GM18520 (cell line): Measurements from ENCODE around the gene TFF1.

Experiments
- ATAC-seq: cut with Tn5 transposase; IDR thresholded peaks from one replicate; pipeline ENCODE4 v1.9.1; 2021; ENCODE audit not compliant: unreplicated experiment

The TFF1 gene

DNA sequence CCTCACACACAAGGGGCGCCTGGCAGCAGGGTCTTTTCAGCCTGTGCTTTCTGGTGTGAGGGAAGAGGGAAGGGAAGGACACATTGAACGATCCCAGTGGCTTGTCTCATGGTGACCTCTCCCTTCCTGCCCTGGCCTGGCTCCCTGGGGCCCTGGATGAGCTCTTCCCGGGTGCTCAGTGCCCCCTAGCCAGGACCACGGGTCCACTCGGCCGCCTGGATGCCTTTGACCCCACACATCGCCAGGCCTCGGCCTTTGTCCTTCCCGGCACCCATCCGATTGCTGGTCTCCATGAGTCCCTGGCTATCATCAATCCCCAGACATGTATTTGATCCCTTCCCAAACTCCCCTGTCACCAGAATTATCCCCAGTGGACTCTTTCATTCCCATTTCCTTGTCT, 45.1 kb downstream of the TFF1 start:
- ATAC-seq = no peak

DNA sequence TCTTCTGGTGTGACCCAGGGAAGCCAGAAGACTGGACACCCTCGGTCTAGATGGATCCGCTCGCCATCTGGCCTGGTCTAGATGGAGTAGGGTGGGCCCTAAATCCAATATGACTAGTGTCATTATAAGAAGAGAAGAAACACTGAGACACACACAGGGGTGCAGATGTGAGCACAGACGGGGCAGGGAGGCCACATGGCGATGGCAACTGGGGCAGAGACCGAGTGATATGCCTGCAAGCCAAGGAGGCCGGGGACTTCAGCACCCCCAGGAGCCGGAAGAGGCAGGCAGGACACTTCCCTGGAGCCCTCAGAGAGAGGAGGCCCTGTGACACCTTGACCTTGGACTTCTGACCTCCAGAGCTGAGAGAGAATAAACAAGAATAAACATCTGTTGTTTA, 45.5 kb downstream of the TFF1 start:
- no peak for ATAC-seq

DNA sequence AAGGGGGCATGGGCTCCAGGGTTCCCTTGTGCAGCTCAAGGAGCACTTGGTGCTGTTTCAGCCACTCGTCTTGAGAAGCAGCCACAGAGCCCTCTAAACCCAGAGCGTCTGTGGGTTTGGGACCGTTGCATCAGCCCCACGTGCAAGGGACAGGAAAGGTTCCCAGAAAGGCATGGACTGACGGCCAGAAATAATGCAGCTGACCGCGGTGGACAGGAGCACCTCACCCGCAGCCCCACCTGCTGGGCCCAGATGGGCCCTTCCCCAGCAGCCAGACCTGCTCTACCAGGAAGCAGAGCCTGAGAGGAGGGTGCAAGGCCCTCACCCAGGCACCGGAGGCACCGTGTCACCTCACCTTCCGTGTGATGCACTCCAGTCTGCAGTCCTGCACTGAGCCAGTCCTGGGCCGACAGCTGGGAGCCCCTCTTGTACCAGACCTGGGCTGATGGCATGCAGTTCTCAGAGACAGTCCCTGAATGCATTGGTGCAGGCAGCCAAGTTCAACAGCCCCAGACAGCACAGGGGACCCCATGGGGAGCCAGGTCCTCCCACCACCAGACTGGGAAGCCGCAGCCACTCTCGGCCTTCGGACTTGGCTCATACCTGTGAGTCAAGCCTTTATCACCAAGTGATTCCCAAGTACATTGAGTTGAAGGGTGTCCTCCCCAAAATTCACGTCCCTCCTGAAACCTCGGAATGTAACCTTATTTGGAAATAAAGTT, 46.3 kb downstream of the TFF1 start:
- no peak for ATAC-seq

DNA sequence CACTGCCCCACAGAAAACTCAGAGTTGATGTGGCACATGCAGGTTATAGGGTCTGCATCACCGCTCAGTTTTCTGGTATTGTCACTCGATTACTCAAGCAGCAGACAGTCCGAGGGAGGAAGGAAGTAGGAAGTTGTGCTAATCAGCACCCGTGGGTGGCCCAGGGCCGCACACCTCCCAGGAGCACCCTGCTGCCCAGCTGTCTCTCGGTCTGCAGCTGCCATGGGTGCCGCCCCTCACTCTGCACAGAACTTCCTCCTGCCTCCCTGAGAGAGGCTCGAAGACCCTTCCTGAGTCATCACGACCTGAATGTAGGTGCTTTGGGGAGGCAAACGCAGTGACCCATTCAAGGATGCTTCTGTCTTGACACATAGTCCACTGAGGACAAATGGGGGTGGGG, 47.0 kb downstream of the TFF1 start:
- ATAC-seq = no peak

DNA sequence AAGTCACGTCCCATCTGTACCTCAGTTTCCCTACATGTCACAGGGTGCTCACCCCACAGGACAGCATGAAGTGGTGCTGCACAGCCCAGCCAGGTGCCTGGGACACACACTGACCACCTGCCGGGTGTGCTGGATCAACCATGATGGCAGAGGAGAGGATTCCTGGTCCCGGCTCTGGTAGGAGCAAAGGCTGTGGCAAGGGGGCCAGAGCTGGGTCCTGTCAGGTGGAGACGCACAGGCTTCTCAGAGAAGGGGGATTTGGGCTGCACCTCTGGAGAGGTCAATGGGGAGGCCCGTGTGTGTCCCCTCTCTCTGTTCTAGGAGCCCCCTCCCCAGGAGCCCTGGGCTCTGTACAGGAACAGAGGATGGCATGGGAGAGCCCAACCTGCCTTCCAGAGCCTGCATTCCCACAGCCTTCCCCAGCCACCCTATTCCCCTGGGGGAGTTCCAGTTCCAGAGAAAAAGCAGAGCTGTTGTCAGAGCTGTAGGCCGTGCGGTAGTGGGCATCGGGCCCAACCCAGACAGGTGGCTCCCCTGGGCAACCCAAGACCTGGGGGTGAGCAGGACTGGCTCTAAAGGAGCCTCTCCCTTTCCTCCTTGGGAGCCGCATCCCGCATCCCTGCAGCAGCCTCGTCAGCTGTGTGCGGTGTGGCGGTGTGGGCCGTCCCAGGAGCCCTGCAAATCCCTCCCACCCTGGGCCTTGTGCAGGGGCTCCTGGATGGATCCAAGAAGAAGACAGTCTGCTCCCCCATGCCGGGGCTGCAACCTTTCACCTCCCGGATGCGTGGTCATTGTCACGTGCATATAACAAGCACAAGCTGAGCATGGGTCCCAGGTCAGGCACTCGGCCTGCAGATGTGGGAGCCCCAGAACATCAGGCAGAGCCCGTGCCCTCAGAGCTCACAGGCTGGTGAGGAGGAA, 48.2 kb downstream of the TFF1 start:
- no peak for ATAC-seq

DNA sequence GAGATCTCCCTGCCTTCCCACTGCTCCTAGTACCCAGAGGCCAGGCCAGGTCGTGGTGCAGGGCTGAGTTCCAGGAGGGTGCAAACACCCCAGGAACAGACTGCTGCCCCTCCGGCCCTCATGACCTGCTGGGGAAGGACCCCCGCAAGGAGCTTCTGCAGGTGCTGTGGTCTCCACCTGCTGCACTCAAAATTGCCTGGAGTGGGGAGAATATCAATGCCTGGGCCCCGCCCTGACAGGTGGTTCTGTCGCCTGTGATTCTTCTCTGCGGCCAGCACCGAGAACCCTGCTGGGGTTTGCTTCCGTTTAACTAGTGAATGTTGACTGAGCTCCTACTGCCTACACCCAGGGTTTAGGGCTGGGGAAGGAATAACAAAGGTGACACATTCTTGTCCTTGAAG, 49.0 kb downstream of the TFF1 start:
- ATAC-seq = no peak

DNA sequence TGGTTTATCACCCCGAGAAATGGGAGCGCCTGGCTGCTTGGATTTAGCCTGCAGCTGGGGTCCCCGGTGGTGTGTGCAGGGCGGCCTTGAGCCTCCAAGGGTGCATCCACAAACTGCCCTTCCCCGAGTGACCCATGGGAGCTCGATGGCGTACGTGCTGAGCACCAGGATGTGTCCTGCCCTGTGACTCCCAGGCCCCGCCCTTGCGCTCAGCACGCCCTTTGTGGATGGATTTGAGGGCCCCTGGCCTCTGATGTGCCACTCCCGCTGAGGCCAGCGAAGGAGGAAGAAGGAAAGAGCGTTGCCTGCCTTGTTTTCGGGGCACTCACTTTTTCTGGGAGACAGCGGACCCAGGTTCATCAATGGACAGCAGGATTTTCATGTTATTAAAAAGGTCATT, 49.4 kb downstream of the TFF1 start:
- no peak for ATAC-seq

DNA sequence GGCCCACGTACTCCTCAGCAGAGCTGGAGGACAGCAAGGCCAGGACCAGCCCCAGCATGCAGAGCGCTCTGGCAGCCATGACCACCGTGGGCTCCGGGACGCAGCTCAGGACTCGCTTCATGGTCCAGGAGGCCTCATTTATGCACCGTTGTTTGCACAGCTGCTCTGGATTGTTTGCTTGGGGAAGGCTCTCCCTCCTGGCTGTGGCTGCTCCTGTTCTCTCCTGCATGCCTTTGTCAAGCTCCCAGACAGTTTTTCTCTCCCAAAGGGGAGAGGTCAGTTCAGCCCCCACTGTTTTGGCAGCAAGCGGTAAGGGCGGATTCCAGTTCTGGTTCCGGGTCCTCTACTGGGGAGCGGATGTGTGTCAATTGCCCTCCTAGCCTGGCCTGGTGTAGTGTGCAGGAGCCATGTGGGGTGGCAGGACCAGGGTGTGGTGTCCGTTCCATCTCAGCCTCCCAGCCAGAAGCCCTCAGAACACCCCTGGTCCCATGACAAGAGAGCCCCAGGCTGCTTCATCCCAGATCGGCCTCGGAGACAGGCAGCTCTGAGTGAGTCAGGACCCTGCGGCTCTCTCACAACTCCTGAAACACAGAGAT, 50.9 kb downstream of the TFF1 start, which contains the start of gene TFF3:
TSS of gene TFF3 (minus strand) at position 114 of the 596 bp plus-strand sequence. CDS start at position 79, 35 bp downstream.
- no peak for ATAC-seq

DNA sequence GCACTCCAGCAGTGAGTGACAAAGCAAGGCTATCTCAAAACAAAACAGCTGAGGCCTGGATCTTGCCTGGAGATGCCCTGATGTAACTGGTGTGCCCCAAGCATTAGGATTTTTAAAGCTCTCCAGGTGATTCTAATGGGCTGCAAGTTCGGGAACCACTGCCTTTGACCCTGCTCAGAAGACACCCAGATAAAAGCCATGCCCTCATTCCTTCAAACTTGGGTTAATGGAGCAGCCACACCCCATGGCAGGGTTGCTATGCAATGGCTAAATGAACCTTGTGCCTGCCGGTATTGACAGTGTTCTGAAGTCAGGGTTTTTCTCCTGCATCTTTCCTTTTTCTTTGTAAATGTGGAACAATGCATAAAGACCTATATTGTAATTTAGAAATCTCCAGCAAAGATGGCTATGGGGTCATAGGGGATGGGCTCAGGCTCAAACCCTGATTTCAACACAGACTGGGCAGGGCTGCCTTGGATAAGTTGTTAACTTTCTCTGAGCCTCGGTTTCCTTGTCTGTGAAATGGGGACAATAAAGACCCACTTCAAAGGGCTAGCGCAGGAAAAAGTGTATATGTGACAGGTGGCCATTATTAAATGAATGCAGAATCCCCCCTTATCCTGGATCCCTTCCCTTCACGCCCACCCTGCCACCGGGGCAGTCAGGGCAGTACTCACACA, 51.6 kb downstream of the TFF1 start:
- ATAC-seq = no peak

DNA sequence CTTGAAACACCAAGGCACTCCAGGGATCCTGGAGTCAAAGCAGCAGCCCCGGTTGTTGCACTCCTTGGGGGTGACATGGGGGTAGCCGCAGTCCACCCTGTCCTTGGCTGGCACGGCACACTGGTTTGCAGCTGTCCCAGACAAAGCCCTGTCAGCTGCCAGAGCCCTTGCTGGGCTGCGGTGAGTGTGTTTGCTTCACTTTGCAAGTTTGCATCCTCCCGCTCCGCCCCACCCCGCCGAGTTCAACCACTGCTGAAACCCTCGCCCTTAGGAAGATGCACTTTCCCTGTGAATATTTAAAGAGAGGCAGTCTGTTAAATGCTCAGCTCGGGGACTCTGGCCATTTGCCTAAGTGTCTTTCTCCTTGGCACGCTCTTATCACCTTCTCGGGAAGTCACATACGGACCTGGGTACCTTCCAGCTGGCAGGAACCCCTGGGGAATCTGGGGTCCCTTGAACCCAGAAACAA, 52.8 kb downstream of the TFF1 start:
- no peak for ATAC-seq

DNA sequence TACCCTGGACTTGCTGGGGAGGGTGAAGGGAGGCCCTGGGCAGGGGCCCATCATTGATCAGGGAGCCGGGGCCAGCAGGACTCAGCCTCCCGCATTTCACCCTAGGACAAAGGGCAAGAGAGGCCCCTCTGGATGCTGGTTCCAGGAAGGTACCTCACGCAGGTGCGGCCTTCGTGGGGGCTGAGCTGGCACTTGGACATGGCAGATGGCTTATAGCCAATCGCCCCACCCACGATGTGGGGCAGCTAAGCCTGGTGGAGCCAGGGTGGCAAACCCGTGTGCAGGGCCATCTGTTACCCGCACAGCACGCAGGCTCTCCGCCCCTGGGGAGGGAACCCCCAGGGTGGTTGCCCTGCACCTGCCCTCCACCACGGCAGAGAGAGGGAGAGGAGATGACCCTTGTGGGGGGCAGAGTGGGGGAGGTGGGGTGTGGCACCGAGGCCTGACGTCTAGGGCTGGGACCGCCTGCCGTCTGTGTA, 53.7 kb downstream of the TFF1 start:
- ATAC-seq = no peak
